Measurements from ENCODE around the gene N4BP3. TPM values are rescaled to one million over a fixed set of nuclear protein-coding genes. Genes with fewer than 3 reads are reported as not detected.

Gene N4BP3
- total RNA-seq, 3 donors from 2014 or later: 0.82 to 4.0 (median 1.7) TPM

DNA sequence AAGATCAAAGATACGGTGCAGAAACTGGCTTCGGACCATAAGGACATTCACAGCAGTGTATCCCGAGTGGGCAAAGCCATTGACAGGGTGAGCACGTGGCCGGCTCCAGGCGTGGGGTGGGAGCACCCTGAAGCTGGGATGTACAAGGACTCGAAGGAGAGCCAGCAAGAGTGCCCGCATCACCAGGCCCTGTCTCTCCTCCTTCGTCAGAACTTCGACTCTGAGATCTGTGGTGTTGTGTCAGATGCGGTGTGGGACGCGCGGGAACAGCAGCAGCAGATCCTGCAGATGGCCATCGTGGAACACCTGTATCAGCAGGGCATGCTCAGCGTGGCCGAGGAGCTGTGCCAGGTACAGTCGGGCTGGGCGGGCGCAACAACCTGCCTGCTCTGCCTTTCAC is 29.3 kb downstream of the N4BP3 start:
- H3K9me3 ChIP-seq: no peaks in the 10 kb centered on the region

DNA sequence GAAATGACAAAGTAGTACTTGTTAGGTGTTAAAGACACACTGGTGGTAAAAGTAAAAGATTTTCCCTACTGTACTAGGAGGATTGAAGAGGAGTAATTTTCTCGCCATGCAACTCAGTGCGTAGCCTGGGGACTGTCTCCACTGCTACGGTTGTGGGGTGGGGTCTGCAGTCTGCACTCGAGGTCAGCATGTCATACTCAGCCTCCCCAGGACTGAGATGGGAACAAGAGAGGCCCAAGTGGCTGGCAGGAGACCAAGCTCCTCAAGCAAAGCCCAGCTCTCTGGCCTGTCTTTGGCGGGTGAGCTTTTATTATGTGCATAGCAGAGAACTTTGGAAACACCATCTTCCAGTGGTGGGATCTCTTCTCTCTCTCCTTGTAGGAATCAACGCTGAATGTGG is 29.9 kb downstream of the N4BP3 start:
- H3K36me3 ChIP-seq (ENCODE audit: low read depth): peaks cover 4% of the 10 kb centered on the region
- intact Hi-C loops (cut with DNase I, micrococcal nuclease): no loop called here
- no peak overlapping the region for H3K4me3 ChIP-seq
- H3K9me3 ChIP-seq: no peaks in the 10 kb centered on the region
- TF ChIP-seq, protein P1, sequence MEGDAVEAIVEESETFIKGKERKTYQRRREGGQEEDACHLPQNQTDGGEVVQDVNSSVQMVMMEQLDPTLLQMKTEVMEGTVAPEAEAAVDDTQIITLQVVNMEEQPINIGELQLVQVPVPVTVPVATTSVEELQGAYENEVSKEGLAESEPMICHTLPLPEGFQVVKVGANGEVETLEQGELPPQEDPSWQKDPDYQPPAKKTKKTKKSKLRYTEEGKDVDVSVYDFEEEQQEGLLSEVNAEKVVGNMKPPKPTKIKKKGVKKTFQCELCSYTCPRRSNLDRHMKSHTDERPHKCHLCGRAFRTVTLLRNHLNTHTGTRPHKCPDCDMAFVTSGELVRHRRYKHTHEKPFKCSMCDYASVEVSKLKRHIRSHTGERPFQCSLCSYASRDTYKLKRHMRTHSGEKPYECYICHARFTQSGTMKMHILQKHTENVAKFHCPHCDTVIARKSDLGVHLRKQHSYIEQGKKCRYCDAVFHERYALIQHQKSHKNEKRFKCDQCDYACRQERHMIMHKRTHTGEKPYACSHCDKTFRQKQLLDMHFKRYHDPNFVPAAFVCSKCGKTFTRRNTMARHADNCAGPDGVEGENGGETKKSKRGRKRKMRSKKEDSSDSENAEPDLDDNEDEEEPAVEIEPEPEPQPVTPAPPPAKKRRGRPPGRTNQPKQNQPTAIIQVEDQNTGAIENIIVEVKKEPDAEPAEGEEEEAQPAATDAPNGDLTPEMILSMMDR (IDR thresholded peaks at IDR 0.05): no peak
- ATAC-seq (no peak), DNase-seq (no peak)
- no peaks in the 10 kb centered on the region for H3K4me1 ChIP-seq (ENCODE audit: low read depth)

More for the DNA sequence above, 29.3 kb downstream of the N4BP3 start:
- TF ChIP-seq, protein P1 (IDR thresholded peaks at IDR 0.05): no peak
- peaks cover 4% of the 10 kb centered on the region for H3K36me3 ChIP-seq (ENCODE audit: low read depth)
- no peaks in the 10 kb centered on the region for H3K4me1 ChIP-seq (ENCODE audit: low read depth)
- ATAC-seq: no peak
- no peak overlapping the region for H3K4me3 ChIP-seq
- DNase-seq: no peak
- intact Hi-C loops (cut with DNase I, micrococcal nuclease): no loop called here

DNA sequence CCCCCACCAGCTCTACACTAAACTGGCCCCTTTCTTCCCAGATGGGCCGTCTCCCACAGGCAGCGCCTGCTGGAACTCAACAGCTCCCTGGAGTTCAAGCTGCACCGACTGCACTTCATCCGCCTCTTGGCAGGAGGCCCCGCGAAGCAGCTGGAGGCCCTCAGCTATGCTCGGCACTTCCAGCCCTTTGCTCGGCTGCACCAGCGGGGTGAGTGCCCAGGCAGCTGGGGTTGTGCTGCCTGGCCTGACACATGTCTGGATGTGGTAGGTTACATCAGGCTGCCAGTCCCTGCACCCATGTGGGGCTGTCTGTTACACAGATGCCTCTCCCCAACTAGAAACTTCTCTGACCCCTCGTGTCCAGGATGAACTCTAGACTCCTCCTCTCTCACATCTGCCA is 30.6 kb downstream of the N4BP3 start:
- intact Hi-C loops (cut with DNase I, micrococcal nuclease): no loop called here
- DNase-seq: peak in 1 of 3 donors; percentile 66

DNA sequence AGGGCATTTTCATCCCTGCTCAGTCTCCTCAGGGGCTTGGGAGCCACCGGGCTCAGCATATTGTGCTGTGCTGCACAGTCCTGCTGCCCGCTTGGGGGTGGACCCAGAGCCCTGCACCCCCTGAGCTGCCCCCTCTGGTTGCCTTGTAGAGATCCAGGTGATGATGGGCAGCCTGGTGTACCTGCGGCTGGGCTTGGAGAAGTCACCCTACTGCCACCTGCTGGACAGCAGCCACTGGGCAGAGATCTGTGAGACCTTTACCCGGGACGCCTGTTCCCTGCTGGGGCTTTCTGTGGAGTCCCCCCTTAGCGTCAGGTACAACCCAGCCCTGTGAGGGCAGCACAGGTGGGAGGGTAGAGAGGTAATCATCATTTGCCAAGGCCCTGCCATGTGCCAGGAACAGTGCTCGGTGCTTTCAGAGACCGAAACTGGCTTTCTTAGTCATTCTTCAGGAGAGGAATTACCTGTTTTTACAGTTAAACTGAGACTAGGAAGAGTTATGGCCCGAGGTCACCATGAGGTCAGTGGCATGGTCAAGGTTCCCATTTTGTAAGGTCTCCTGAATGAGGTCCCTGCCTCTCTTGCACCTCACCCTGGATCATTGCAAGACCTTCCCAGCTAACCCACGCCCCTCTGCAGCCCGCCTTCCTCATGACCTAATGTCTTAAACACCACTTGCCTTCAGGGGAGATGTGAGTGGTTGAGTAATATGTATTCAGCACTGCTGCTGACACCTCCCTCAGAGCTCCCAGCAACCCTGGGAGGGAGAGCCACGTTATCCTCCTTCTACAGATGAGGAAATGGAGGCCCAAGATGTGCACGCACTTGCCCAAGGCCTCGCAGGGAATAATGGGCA is 32.9 kb downstream of the N4BP3 start:
- Histone ChIP-seq H3K36me3 (ENCODE audit: low read depth) (peaks cover 12% of the 10 kb centered on the region), H3K9me3 (no peaks in the 10 kb centered on the region), H3K4me3 (no peak overlapping the region), H3K4me1 (ENCODE audit: low read depth) (no peaks in the 10 kb centered on the region)
- DNase-seq (peak; percentile 73 to 93 (median 85)), ATAC-seq (peak; percentile 88)
- TF ChIP-seq, protein P1 (IDR thresholded peaks at IDR 0.05): peak; percentile 61
- intact Hi-C loops (cut with DNase I, micrococcal nuclease): no loop called here

More for the DNA sequence above, 30.6 kb downstream of the N4BP3 start:
- Histone ChIP-seq H3K9me3 (no peaks in the 10 kb centered on the region), H3K4me3 (no peak overlapping the region), H3K4me1 (ENCODE audit: low read depth) (no peaks in the 10 kb centered on the region), H3K36me3 (ENCODE audit: low read depth) (peaks cover 9% of the 10 kb centered on the region)
- peak; percentile 13 for ATAC-seq
- TF ChIP-seq, protein P1 (IDR thresholded peaks at IDR 0.05): no peak

DNA sequence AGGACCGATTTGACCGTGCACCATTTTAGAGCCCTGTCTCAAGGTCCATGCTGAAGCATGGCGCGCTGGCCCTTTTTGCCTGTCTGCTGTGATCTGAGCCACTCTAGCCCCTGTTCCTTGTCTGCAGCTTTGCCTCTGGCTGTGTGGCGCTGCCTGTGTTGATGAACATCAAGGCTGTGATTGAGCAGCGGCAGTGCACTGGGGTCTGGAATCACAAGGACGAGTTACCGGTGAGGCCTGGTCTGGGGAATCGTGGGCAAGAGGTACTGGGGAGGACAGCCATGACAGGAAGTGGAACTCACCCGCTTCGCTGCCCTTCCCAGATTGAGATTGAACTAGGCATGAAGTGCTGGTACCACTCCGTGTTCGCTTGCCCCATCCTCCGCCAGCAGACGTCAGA is 34.1 kb downstream of the N4BP3 start:
- H3K4me3 ChIP-seq: no peak overlapping the region
- no peaks in the 10 kb centered on the region for H3K9me3 ChIP-seq
- TF ChIP-seq, protein P1 (IDR thresholded peaks at IDR 0.05): no peak
- ATAC-seq: no peak
- intact Hi-C loops (cut with DNase I, micrococcal nuclease): no loop called here
- peaks cover 3% of the 10 kb centered on the region for H3K4me1 ChIP-seq (ENCODE audit: low read depth)
- no peak for DNase-seq
- peaks cover 12% of the 10 kb centered on the region for H3K36me3 ChIP-seq (ENCODE audit: low read depth)

Data from mucosa of descending colon (tissue), 3 donors.